ENCODE results near the gene OTOP2. TPM values are rescaled to one million over a fixed set of nuclear protein-coding genes. Genes with fewer than 3 reads are reported as not detected.

OTOP2 gene
- total RNA-seq, 1 experiment from 2014 or later, result not detected

DNA sequence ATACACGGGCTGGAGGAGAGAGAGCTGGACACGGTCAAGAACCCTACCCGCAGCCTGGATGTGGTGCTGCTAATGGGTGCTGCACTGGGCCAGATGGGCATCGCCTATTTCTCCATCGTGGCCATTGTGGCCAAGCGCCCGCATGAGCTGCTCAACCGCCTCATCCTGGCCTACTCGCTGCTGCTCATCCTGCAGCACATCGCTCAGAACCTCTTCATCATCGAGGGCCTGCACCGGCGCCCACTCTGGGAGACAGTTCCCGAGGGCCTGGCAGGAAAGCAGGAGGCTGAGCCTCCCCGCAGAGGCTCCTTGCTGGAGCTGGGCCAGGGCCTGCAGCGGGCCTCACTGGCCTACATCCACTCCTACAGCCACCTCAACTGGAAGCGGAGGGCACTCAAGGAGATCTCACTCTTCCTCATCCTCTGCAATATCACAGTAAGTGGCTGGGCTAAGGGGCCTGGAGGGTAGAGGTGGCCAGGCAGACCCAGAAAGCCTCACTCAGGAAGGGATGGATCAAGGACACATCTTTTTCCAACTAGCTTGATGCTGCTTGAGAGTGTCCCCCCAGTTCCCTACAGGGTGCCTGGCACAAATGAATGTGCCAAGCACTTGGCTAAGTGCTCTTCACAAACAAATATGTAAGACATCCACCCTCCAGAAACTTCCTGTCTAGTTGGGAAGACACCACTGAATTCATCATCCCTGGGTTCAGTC is 23.1 kb downstream of the OTOP2 start:
- peaks cover 8% of the 10 kb centered on the region for H3K27me3 Mint-ChIP-seq (ENCODE audit: low read depth)
- peaks cover 20% of the 10 kb centered on the region for H3K4me1 Mint-ChIP-seq
- TF ChIP-seq, protein P1, sequence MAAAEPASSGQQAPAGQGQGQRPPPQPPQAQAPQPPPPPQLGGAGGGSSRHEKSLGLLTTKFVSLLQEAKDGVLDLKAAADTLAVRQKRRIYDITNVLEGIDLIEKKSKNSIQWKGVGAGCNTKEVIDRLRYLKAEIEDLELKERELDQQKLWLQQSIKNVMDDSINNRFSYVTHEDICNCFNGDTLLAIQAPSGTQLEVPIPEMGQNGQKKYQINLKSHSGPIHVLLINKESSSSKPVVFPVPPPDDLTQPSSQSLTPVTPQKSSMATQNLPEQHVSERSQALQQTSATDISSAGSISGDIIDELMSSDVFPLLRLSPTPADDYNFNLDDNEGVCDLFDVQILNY (CRISPR knock-in tag; IDR thresholded peaks at IDR 0.05), result no peak
- TF ChIP-seq FOXJ3 (CRISPR knock-in tag; IDR thresholded peaks at IDR 0.05; ENCODE audit: borderline replicate concordance) (no peak), GTF2I (CRISPR knock-in tag; conservative IDR thresholded peaks at IDR 0.05) (no peak), PRRX2 (CRISPR knock-in tag; IDR thresholded peaks at IDR 0.05) (no peak), ZNF671 (CRISPR knock-in tag; IDR thresholded peaks at IDR 0.05) (no peak), SOX15 (CRISPR knock-in tag; IDR thresholded peaks at IDR 0.05) (no peak), ZNF219 (CRISPR knock-in tag; IDR thresholded peaks at IDR 0.05; ENCODE audit: borderline replicate concordance) (no peak), FOXP1 (CRISPR knock-in tag; IDR thresholded peaks at IDR 0.05; ENCODE audit: borderline replicate concordance) (no peak), TEAD1 (CRISPR knock-in tag; IDR thresholded peaks at IDR 0.05) (no peak), ESRRA (CRISPR knock-in tag; IDR thresholded peaks at IDR 0.05; ENCODE audit: borderline replicate concordance) (no peak), NR1H2 (CRISPR knock-in tag; IDR thresholded peaks at IDR 0.05) (no peak), IRF2 (CRISPR knock-in tag; IDR thresholded peaks at IDR 0.05; ENCODE audit: borderline replicate concordance, low read depth) (no peak)
- TF ChIP-seq, protein P2, sequence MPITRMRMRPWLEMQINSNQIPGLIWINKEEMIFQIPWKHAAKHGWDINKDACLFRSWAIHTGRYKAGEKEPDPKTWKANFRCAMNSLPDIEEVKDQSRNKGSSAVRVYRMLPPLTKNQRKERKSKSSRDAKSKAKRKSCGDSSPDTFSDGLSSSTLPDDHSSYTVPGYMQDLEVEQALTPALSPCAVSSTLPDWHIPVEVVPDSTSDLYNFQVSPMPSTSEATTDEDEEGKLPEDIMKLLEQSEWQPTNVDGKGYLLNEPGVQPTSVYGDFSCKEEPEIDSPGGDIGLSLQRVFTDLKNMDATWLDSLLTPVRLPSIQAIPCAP (CRISPR knock-in tag; IDR thresholded peaks at IDR 0.05), result no peak
- TF ChIP-seq, protein P3, sequence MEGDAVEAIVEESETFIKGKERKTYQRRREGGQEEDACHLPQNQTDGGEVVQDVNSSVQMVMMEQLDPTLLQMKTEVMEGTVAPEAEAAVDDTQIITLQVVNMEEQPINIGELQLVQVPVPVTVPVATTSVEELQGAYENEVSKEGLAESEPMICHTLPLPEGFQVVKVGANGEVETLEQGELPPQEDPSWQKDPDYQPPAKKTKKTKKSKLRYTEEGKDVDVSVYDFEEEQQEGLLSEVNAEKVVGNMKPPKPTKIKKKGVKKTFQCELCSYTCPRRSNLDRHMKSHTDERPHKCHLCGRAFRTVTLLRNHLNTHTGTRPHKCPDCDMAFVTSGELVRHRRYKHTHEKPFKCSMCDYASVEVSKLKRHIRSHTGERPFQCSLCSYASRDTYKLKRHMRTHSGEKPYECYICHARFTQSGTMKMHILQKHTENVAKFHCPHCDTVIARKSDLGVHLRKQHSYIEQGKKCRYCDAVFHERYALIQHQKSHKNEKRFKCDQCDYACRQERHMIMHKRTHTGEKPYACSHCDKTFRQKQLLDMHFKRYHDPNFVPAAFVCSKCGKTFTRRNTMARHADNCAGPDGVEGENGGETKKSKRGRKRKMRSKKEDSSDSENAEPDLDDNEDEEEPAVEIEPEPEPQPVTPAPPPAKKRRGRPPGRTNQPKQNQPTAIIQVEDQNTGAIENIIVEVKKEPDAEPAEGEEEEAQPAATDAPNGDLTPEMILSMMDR (IDR thresholded peaks at IDR 0.05), result no peak
- TF ChIP-seq, protein P4, sequence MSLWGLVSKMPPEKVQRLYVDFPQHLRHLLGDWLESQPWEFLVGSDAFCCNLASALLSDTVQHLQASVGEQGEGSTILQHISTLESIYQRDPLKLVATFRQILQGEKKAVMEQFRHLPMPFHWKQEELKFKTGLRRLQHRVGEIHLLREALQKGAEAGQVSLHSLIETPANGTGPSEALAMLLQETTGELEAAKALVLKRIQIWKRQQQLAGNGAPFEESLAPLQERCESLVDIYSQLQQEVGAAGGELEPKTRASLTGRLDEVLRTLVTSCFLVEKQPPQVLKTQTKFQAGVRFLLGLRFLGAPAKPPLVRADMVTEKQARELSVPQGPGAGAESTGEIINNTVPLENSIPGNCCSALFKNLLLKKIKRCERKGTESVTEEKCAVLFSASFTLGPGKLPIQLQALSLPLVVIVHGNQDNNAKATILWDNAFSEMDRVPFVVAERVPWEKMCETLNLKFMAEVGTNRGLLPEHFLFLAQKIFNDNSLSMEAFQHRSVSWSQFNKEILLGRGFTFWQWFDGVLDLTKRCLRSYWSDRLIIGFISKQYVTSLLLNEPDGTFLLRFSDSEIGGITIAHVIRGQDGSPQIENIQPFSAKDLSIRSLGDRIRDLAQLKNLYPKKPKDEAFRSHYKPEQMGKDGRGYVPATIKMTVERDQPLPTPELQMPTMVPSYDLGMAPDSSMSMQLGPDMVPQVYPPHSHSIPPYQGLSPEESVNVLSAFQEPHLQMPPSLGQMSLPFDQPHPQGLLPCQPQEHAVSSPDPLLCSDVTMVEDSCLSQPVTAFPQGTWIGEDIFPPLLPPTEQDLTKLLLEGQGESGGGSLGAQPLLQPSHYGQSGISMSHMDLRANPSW (CRISPR knock-in tag; conservative IDR thresholded peaks at IDR 0.05; ENCODE audit: low read depth), result no peak
- TF ChIP-seq, protein P5, sequence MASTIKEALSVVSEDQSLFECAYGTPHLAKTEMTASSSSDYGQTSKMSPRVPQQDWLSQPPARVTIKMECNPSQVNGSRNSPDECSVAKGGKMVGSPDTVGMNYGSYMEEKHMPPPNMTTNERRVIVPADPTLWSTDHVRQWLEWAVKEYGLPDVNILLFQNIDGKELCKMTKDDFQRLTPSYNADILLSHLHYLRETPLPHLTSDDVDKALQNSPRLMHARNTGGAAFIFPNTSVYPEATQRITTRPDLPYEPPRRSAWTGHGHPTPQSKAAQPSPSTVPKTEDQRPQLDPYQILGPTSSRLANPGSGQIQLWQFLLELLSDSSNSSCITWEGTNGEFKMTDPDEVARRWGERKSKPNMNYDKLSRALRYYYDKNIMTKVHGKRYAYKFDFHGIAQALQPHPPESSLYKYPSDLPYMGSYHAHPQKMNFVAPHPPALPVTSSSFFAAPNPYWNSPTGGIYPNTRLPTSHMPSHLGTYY (CRISPR knock-in tag; IDR thresholded peaks at IDR 0.05), result no peak
- TF ChIP-seq, protein P6, sequence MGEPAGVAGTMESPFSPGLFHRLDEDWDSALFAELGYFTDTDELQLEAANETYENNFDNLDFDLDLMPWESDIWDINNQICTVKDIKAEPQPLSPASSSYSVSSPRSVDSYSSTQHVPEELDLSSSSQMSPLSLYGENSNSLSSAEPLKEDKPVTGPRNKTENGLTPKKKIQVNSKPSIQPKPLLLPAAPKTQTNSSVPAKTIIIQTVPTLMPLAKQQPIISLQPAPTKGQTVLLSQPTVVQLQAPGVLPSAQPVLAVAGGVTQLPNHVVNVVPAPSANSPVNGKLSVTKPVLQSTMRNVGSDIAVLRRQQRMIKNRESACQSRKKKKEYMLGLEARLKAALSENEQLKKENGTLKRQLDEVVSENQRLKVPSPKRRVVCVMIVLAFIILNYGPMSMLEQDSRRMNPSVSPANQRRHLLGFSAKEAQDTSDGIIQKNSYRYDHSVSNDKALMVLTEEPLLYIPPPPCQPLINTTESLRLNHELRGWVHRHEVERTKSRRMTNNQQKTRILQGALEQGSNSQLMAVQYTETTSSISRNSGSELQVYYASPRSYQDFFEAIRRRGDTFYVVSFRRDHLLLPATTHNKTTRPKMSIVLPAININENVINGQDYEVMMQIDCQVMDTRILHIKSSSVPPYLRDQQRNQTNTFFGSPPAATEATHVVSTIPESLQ (CRISPR knock-in tag; IDR thresholded peaks at IDR 0.05), result no peak
- ChIA-PET CTCF (interaction anchor here (1.1 to 5.9 kb wide), 5 partner anchors 11 to 40 kb away, joined by 3 to 56 read pairs (median 4); partner anchors contain the start of genes CDR2L and OTOP3), POLR2A (interaction anchor here (0.6 kb wide), 1 partner anchor 13 kb away, joined by 5 read pairs; no protein-coding TSS in a partner anchor)
- H3K36me3 Mint-ChIP-seq, result no peaks in the 10 kb centered on the region
- DNase-seq (ENCODE audit: low spot score) (no peak), ATAC-seq (no peak)
- no peak overlapping the region for H3K27ac Mint-ChIP-seq
- no peaks in the 10 kb centered on the region for H3K9me3 Mint-ChIP-seq
- no peak overlapping the region for H3K4me3 Mint-ChIP-seq
